ENCODE measurements around the gene ACSL5.

The ACSL5 gene

GRCh38 chr10:112465299-112465883 lies 91.5 kb downstream of the ACSL5 start:
- no peak for DNase-seq (ENCODE audit: low read depth)

GRCh38 chr10:112466802-112467201 lies 92.9 kb downstream of the ACSL5 start:
- no peak for DNase-seq (ENCODE audit: low read depth)

GRCh38 chr10:112467541-112468075 lies 93.7 kb downstream of the ACSL5 start:
- no peak for DNase-seq (ENCODE audit: low read depth)

DNA sequence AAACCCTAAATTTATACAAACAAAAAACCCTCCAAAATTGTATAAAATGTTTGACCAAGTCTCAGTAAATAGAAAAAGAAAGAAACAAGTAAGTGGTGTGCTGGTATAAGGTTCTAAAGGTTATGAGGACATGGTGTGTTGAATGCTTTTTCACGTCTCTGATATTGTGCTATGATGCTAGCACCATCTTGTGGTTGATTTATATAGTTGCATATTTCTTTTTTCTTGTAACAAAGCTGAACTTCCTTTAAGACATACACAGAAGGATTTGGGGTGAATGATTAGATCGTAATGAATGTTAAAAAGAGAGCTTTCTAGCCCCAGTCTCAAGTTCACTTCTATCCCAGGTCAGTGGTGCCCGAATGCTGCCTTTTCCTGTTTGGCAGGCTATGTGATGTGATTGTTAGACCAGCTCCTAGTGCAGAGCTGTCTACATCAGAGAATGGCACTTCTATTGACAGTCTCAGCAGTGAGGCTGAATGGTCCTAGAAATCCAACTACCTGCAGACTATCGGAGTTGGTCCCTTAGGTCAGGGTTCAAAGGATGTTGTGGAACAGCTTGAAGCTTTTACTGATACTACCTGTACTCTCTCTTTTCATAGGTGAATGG lies 98.1 kb downstream of the ACSL5 start:
- no peak for DNase-seq (ENCODE audit: low read depth)

GRCh38 chr10:112475575-112476218 lies 101.8 kb downstream of the ACSL5 start:
- DNase-seq (ENCODE audit: low read depth) = no peak

All from stimulated activated CD8-positive, alpha-beta memory T cell treated with anti-CD3 and anti-CD28 coated beads, Interleukin-12 subunit alpha, Interleukin-12 subunit beta, amount 100 ng/mL, for 4 hours (primary cell).